Measurements from ENCODE around the gene NEK1.

- TF ChIP-seq, protein P1, sequence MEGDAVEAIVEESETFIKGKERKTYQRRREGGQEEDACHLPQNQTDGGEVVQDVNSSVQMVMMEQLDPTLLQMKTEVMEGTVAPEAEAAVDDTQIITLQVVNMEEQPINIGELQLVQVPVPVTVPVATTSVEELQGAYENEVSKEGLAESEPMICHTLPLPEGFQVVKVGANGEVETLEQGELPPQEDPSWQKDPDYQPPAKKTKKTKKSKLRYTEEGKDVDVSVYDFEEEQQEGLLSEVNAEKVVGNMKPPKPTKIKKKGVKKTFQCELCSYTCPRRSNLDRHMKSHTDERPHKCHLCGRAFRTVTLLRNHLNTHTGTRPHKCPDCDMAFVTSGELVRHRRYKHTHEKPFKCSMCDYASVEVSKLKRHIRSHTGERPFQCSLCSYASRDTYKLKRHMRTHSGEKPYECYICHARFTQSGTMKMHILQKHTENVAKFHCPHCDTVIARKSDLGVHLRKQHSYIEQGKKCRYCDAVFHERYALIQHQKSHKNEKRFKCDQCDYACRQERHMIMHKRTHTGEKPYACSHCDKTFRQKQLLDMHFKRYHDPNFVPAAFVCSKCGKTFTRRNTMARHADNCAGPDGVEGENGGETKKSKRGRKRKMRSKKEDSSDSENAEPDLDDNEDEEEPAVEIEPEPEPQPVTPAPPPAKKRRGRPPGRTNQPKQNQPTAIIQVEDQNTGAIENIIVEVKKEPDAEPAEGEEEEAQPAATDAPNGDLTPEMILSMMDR (IDR thresholded peaks at IDR 0.05), result no peak
- no peak for TF ChIP-seq POLR2A (IDR thresholded peaks at IDR 0.05)
Observed at GRCh38 chr4:169418846-169419245, 193.5 kb downstream of the NEK1 start.

All from suprapubic skin (tissue), 3 donors.